IMR-90 (cell line): ENCODE data around the gene PNCK. TPM values are rescaled to one million over a fixed set of nuclear protein-coding genes. Genes with fewer than 3 reads are reported as not detected.

Experiments used
- ATAC-seq: fragments of 200-7000 bp; cut with Tn5 transposase; 2 replicates; pipeline ENCODE4 v1.9.1; 2020; ENCODE audit warnings: low read depth, mild to moderate bottlenecking, moderate library complexity
- BruUV-seq: library from RNA; stranded (reverse); fragments of 400-500 nt; replicated peaks from 2 replicates; lab custom pipeline; 2021; lab: Mats Ljungman, UMichigan
- CTCF ChIA-PET: fragments of 300-600 bp; formaldehyde crosslinking; extraction: SDS; loops from one replicate; lab custom pipeline; 2021; ENCODE audit warnings: antibody characterized with exemption; lab: Yijun Ruan, JAX
- POLR2A ChIA-PET: fragments of 300-600 bp; sonication (Branson Sonifier 250); formaldehyde crosslinking; loops from one replicate; lab custom pipeline; 2022; ENCODE audit warnings: antibody characterized with exemption; ENCODE audit not compliant: unreplicated experiment; lab: Charles Lee
- DNase-seq: peaks from one replicate; pipeline ENCODE4 v3.0.0; 2013
- H2AFZ ChIP-seq: replicated peaks from 2 replicates; pipeline ENCODE3; 2013; ENCODE audit warnings: low read length, mild to moderate bottlenecking; ENCODE audit not compliant: poor library complexity
- H2AK5ac ChIP-seq: 2 replicates; pipeline ENCODE4 v1.6.1; 2013; ENCODE audit warnings: low read depth, low read length, inconsistent platforms
- H2AK9ac ChIP-seq: replicated peaks from 2 replicates; pipeline ENCODE3; 2013; ENCODE audit warnings: mild to moderate bottlenecking, low read depth, low read length, moderate library complexity; ENCODE audit not compliant: poor library complexity
- H2BK120ac ChIP-seq: 2 replicates; pipeline ENCODE4 v1.6.1; 2013; ENCODE audit warnings: low read depth, low read length, inconsistent platforms
- H2BK15ac ChIP-seq: 3 replicates; pipeline ENCODE4 v1.6.1; 2013; ENCODE audit warnings: low read depth, low read length, inconsistent platforms
- H2BK20ac ChIP-seq: 2 replicates; pipeline ENCODE4 v1.6.1; 2013; ENCODE audit warnings: low read depth, mild to moderate bottlenecking, inconsistent platforms, low read length, moderate library complexity
- H2BK5ac ChIP-seq: 2 replicates; pipeline ENCODE4 v1.6.1; 2013; ENCODE audit warnings: mild to moderate bottlenecking, low read depth, low read length, inconsistent platforms; ENCODE audit not compliant: poor library complexity, severe bottlenecking
- H3K14ac ChIP-seq: replicated peaks from 2 replicates; pipeline ENCODE4 v1.6.1; 2013; ENCODE audit warnings: low read depth, low read length, inconsistent platforms
- H3K18ac ChIP-seq: 2 replicates; pipeline ENCODE4 v1.6.1; 2013; ENCODE audit warnings: low read depth, low read length, control low read depth
- H3K23ac ChIP-seq: 2 replicates; pipeline ENCODE4 v1.6.1; 2013; ENCODE audit warnings: low read depth, low read length, inconsistent platforms
- H3K27ac ChIP-seq: 2 replicates; pipeline ENCODE4 v1.5.1; 2013; ENCODE audit warnings: mild to moderate bottlenecking, control low read depth, low read length; ENCODE audit not compliant: insufficient read depth
- H3K27me3 ChIP-seq: 2 replicates; pipeline ENCODE4 v1.6.1; 2013; ENCODE audit warnings: low read length; ENCODE audit not compliant: control insufficient read depth, insufficient read depth
- H3K36me3 ChIP-seq: 2 replicates; pipeline ENCODE4 v1.6.1; 2013; ENCODE audit warnings: low read length, mixed read lengths; ENCODE audit not compliant: control insufficient read depth, insufficient read depth
- H3K4ac ChIP-seq: 2 replicates; pipeline ENCODE4 v1.6.1; 2013; ENCODE audit warnings: low read depth, low read length, inconsistent platforms
- H3K4me1 ChIP-seq: 2 replicates; pipeline ENCODE4 v1.6.1; 2013; ENCODE audit warnings: low read length, mixed read lengths; ENCODE audit not compliant: control insufficient read depth, insufficient read depth
- H3K4me2 ChIP-seq: 2 replicates; pipeline ENCODE4 v1.6.1; 2013; ENCODE audit warnings: low read depth, mild to moderate bottlenecking, control low read depth, low read length, moderate library complexity
- H3K4me3 ChIP-seq: 2 replicates; pipeline ENCODE4 v1.5.1; 2013; ENCODE audit warnings: low read depth, mild to moderate bottlenecking, control low read depth, low read length, moderate library complexity; ENCODE audit not compliant: insufficient read depth
- H3K56ac ChIP-seq: 2 replicates; pipeline ENCODE4 v1.6.1; 2013; ENCODE audit warnings: low read length, inconsistent platforms; ENCODE audit not compliant: insufficient read depth; ENCODE audit errors: extremely low read depth
- H3K79me1 ChIP-seq, 2 experiments: 2 replicates each; pipeline ENCODE4 v1.6.1; 2013; ENCODE audit warnings: low read length in 2 of 2, inconsistent platforms in 1 of 2, low read depth in 1 of 2
- H3K9ac ChIP-seq: 2 replicates; pipeline ENCODE4 v1.6.1; 2013; ENCODE audit warnings: low read depth, low read length, control low read depth
- H3K9me1 ChIP-seq: 2 replicates; pipeline ENCODE4 v1.6.1; 2013; ENCODE audit warnings: low read length, inconsistent platforms; ENCODE audit not compliant: insufficient read depth
- H3K9me3 ChIP-seq: 2 replicates; pipeline ENCODE4 v1.6.1; 2013; ENCODE audit warnings: low read length; ENCODE audit not compliant: control insufficient read depth, insufficient read depth
- H4K20me1 ChIP-seq: 2 replicates; pipeline ENCODE4 v1.6.1; 2013; ENCODE audit warnings: low read length, inconsistent platforms; ENCODE audit not compliant: insufficient read depth
- H4K5ac ChIP-seq: 2 replicates; pipeline ENCODE4 v1.6.1; 2013; ENCODE audit warnings: mild to moderate bottlenecking, low read depth, low read length, control low read depth
- H4K8ac ChIP-seq, 2 experiments: 2 replicates each; pipeline ENCODE4 v1.6.1; 2013; ENCODE audit warnings: low read depth in 2 of 2, low read length in 2 of 2, control low read depth in 1 of 2, inconsistent platforms in 1 of 2
- H4K91ac ChIP-seq: 2 replicates; pipeline ENCODE4 v1.6.1; 2013; ENCODE audit warnings: low read depth, low read length, inconsistent platforms; ENCODE audit not compliant: insufficient read depth
- RAD21 ChIP-seq: IDR thresholded peaks from 2 replicates; pipeline ENCODE4 v1.6.1; 2012; ENCODE audit warnings: low read length, improper control_type of control experiment
- SMC3 ChIP-seq: fragments of 150-350 bp; IDR thresholded peaks from 2 replicates; pipeline ENCODE4 v1.6.1; 2016; ENCODE audit warnings: low read depth, mild to moderate bottlenecking, antibody characterized with exemption, low read length, moderate library complexity
- WGBS, 2 experiments: methylation state at CpG; one replicate each; pipeline versions ENCODE4 v1.1.5 to v1.1.7; 2013; ENCODE audit warnings: missing lambda C conversion rate in 2 of 2; ENCODE audit not compliant: insufficient read length in 1 of 2; ENCODE audit errors: extremely low coverage in 2 of 2; 5-methylcytosine and 5-hydroxymethylcytosine counted together
- dilution Hi-C: fragments of 300-500 bp; cut with HindIII; formaldehyde crosslinking; loops from one replicate; pipeline ENCODE4 v1.14.3; 2018; ENCODE audit warnings: low sequenced_read_pairs; ENCODE audit not compliant: unreplicated experiment
- in situ Hi-C: fragments of 300-500 bp; cut with MboI; formaldehyde crosslinking; loops from 3 replicates; pipeline ENCODE4 v1.14.3; 2019; ENCODE audit warnings: low sequenced_read_pairs, inconsistent platforms, mixed read lengths
- intact Hi-C: fragments of 100-400 bp; cut with micrococcal nuclease; formaldehyde crosslinking; loops from 2 replicates; pipeline ENCODE4 v1.10.0; 2022
- polyA plus RNA-seq, 3 experiments: library from polyadenylated mRNA; depleted of rRNA; stranded (reverse); fragments of >200 nt; gene quantifications; 2 replicates each; pipeline ENCODE4 v1.2.3, GENCODE V29; 2012; ENCODE audit warnings: low replicate concordance in 1 of 3
- total RNA-seq: library from RNA; depleted of rRNA; stranded (reverse); fragments of >200 nt; gene quantifications from 2 replicates; pipeline ENCODE4 v1.2.3, GENCODE V29; 2012

Gene PNCK
- total and polyA plus RNA-seq, 2 of the 4 experiments (the other 2 are of a cell fraction) = 0.18 to 0.22 TPM

DNA sequence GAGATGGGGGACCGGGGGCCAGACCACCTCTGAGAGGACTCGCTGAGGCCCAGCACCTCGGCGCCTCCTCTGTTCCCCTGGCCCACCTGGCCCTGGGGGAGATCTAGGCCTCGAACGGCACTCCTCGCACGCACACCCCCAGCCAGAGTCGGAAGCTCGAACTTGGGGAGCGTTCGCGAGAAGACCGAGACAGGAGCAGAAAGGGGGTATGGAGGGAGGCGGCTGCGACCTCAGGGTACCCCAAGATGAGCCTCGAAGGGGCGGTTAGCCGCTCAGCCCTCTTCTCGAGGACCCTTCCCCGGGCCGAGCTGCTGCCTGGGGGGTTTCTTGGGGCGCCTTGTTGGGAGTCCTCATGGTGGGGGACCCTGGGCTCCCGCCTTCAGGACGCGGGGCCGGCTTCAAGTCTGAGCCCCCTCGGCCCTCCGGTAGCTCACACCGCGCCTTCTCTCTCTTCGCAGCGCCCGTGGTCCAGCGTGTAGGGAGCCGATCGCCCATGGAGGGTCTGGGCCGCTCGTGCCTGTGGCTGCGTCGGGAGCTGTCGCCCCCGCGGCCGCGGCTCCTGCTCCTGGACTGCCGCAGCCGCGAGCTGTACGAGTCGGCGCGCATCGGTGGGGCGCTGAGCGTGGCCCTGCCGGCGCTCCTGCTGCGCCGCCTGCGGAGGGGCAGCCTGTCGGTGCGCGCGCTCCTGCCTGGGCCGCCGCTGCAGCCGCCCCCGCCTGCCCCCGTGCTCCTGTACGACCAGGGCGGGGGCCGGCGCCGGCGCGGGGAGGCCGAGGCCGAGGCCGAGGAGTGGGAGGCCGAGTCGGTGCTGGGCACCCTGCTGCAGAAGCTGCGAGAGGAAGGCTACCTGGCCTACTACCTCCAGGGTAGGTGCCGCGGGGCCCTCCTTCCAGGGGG is 25.9 kb downstream of the PNCK start:
- WGBS, 2 experiments = 48% methylated on average over 14 of the region's 85 CpGs; no CpG with 5 or more reads in 1 of the 2 experiments
- in situ Hi-C loops = no loop called here
- no peak overlapping the region for H3K4ac ChIP-seq
- no peak overlapping the region for H4K5ac ChIP-seq
- no peak overlapping the region for H3K4me3 ChIP-seq
- POLR2A ChIA-PET = no interaction called here
- ATAC-seq = no peak
- H3K14ac ChIP-seq = no peak overlapping the region
- dilution Hi-C loops = no loop called here
- H3K27ac ChIP-seq = no peak overlapping the region
- H3K56ac ChIP-seq = no peak overlapping the region
- no peaks in the 10 kb centered on the region for H3K4me1 ChIP-seq
- no peak overlapping the region for H2BK5ac ChIP-seq
- no peak overlapping the region for H2AK5ac ChIP-seq
- H3K9me3 ChIP-seq = peaks cover 3% of the 10 kb centered on the region; the same call in 1 of the 2 replicates
- H2AK9ac ChIP-seq = no peak overlapping the region
- TF ChIP-seq RAD21 (no peak), SMC3 (no peak)
- H2BK15ac ChIP-seq = no peak overlapping the region
- CTCF ChIA-PET = no interaction called here
- H3K36me3 ChIP-seq = no peaks in the 10 kb centered on the region
- no peaks in the 10 kb centered on the region for H3K79me1 ChIP-seq
- no peak overlapping the region for H2BK20ac ChIP-seq
- H3K23ac ChIP-seq = no peak overlapping the region
- H3K9ac ChIP-seq = no peak overlapping the region
- no TSS peak for BruUV-seq
- H4K20me1 ChIP-seq = no peaks in the 10 kb centered on the region
- no peak overlapping the region for H3K18ac ChIP-seq
- H4K8ac ChIP-seq = no peak overlapping the region
- no peak for DNase-seq
- H3K27me3 ChIP-seq = peaks cover 49% of the 10 kb centered on the region
- no peak overlapping the region for H4K91ac ChIP-seq
- H2AFZ ChIP-seq = peak overlapping the region; percentile 33
- H3K9me1 ChIP-seq = no peaks in the 10 kb centered on the region
- H3K4me2 ChIP-seq = no peak overlapping the region
- no peak overlapping the region for H2BK120ac ChIP-seq
- intact Hi-C loops = no loop called here
